DMS79 (cell line): ENCODE results near the gene CHMP2B.

ENCODE experiments used
- DNase-seq: peaks from one replicate; lab custom pipeline; 2025; lab: John Stamatoyannopoulos, UW

Gene CHMP2B

DNA sequence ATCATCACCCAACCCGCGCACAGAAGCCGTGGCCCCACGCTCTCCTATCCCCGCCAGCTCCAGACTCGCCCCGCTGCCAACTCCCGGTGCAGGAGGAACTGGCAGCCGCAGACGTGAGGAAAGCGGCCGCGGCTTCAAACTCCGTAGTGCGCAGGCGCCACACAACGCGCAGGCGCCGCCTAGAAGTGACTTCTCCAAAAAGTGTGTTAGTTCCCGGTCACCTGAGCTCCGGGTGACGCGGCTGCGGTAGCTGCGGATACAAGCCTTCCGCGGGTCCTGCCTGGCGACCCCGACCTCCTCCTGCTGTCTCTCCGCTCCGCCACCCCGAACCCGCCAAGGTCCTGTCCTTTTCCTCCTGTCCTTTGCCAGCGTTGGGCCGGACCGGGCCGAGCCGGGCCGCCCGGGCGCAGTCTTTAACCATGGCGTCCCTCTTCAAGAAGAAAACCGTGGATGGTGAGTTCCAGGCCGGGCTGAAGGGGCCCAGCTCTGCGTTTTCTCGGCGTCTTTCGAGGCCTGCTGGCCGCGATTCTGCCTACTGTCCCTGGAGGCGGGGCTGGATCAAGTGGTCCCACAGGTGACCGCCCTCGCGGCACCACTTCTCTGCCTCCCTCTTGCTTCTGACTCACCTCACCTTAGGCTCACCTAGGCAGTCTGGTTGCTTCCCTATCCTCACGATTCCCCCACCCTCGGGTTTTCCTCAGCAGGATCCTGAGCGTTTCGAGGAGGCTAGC lies at the start of gene CHMP2B:
Gene CHMP2B (plus strand): TSS at position 206 of the 731 bp plus-strand sequence. CDS start 214 bp downstream, at position 420.
- peak; percentile 44 for DNase-seq

GRCh38 chr3:87179642-87180041 lies 47.5 kb upstream of the CHMP2B start:
- DNase-seq = no peak

DNA sequence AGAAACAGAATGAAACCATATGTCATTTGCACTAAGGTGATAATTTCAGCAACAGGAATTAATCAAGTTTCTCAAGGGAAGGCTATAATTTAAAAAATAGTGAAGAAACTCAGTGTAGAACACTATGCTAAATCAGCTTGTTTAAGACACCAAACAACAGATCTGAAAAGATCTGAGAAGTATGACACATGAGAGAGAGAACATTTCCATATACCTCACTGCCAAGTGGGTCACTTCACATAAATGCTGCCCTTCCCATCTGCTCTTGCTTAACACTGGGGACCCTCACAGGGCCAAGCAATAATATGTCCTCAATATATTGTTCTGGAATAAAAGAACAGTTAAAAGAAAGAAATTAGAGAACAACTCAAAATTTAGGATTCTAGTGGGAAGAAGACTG lies 45.6 kb upstream of the CHMP2B start:
- no peak for DNase-seq

DNA sequence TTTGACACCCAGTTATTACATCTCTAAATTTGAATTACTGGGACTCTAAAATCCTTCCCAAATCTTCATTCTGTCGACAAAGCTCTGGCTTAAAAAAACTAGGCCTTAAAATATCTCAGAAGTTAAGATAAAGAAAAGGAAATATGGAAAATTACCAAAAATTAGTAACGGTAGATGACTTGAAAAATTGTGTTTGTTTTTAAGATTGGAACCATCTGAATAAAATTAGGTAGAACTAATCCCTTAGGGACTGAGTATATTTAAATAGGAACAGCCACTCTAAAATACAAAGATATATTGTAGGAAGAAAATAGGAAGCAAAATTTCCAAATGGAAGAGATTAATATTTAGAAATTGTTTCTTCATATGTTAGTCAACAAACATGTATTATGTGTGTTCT lies 45.1 kb upstream of the CHMP2B start:
- DNase-seq = no peak

DNA sequence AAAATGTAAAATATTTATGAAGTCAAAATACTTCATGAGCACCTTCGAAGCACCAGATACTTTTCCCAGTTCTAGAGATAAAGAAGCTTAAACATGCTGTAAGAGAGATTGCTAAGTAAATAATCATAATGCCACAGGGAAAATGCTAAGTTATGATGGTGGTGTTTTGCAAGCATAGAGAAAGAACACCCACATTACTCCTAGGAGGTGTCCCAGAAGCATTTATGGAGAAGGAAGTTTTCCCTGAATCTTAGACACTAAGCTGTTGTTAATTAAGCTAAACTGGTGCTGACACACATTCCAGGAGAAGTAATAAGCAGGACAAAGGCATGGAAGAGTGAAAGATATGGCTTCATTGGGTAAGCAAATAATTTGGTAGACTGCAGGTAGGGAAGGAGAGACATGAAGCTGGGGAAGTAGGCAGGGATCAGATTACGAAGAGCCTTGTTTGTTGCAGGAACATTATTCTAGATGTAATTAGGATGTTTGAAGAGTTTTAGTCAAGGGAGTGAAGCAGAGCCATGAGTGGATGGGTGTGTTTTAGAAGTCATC lies 40.4 kb upstream of the CHMP2B start:
- DNase-seq = no peak

DNA sequence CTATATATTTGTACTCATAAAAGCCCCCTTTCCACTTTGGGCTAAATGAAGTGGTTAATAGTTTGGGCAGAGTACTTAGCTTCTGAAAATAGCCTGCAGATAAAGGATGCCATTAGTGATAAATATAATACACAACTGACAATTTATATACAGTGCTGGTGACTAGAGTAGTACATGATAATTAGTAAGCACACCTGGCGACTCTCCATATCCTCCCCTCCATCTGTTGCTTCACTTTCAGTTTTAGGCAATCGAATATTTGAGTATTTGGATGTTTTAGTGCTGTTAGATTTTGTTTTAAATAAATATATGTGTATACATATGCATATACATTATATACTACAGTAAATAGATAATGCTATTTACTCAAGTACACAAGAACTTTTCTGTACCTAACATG lies 35.9 kb upstream of the CHMP2B start:
- DNase-seq = no peak

DNA sequence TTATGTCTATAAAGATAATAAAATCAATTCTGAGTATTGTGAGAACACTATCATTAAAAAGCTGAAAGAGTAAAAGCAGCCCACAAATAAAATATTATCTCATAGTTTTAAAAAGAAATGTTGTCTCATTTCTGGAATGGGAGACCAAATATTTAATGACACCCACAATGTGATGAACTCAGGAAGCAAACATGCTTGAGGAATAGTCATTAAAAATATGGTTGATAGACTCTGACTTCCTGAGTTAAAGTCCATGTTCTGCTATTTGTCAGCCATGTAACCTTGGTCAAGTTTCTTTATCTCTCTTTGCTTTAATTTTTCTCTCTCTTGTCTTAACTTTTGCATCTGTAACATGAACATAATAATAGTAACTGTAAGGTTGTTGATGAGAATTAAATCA lies 35.5 kb upstream of the CHMP2B start:
- no peak for DNase-seq

GRCh38 chr3:87196879-87197278 lies 30.2 kb upstream of the CHMP2B start:
- no peak for DNase-seq

DNA sequence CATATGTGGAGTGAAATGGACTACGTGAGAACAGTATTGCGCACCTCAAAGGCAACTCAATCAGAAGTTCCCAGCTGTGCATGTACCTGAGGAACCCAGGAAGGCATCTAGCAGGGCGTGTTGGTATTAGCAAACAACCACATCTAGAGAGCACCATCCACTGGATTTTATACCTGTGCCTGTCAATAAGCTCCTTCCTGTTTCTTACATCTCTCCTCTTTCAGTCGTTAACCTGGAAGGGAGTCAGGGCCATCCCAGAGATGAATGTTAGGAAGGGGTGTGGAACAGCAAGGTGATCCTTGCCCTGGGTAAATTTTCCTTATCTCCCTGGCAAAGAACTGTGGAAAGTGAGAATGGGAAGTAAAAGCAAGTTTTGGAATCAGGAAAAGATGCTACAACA lies 29.6 kb upstream of the CHMP2B start:
- DNase-seq = no peak

DNA sequence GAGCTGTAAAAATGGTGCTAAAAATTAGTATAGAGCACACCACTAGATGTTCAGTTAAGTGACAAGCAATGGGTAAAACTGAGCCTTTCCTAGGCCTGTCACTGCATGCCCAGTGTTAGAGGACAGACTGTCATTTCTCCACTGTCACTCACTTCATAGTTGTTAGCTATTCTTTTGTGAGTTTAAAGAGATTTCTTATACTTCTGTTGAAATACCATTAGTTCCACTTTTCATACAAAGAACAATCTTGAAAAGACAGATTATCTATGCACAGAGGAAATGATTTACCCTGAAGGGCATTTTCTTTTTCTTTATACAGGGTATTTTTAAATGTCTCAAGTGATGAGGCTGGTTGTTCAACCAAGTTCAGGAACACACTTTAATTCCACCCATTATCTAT lies 28.3 kb upstream of the CHMP2B start:
- no peak for DNase-seq

DNA sequence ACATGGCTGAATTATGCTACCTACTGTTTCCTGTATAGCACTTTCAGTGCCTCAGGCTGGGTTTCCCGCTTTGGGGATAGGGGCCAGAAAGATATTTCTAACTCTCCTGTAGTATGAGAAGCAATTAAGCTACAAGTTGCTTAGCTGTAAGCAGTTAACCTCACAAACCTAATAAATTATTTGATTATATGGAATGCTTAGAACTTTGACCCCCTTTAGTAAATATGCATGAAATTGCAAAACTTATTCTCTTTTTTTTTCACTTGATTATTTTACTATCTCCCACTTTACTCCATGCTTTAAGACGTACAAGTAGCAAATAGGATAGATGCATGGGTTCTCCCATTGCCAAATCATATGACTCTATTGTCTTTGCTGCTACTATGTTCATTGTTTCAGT lies 27.5 kb upstream of the CHMP2B start:
- DNase-seq = no peak

- no peak for DNase-seq
Measured at GRCh38 chr3:87200060-87200647, 27.0 kb upstream of the CHMP2B start.

DNA sequence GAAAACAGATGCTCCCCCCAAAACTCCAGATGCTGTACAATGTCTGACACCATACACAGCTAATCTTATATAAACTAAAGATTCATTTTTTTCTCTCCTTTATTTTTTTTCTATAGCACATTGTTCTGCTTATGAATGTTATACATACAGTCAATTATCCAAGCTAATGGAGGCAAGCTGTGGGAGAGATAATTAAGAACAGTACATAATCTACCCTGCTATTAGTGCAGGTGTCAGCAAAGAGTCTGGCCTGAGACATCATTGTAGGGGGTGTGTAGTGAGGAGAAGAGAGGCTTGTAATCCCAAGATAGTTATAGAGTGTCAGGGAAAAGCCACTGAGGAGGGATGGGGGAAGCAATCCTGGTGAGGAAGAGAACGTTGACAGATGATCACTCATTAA lies 25.4 kb upstream of the CHMP2B start:
- no peak for DNase-seq

DNA sequence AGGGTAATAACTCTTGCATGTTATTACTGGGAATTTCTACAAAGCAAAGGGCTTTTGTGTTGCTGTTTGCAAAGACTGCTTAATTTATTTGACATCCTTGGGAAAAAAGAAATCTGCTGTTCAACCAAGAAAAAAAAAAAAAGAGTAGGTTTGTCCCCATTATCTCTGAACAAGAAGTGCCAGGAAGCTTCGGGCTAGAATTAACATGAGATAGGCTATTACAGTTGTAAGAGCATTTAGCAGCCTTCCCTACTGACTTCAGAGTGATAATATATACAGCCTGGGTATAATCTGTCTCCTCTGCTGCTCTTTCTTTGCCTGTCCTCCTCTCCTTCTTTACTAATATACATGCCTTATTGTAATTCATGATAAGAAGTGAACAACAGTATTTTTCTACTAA lies 23.3 kb upstream of the CHMP2B start:
- DNase-seq = no peak

DNA sequence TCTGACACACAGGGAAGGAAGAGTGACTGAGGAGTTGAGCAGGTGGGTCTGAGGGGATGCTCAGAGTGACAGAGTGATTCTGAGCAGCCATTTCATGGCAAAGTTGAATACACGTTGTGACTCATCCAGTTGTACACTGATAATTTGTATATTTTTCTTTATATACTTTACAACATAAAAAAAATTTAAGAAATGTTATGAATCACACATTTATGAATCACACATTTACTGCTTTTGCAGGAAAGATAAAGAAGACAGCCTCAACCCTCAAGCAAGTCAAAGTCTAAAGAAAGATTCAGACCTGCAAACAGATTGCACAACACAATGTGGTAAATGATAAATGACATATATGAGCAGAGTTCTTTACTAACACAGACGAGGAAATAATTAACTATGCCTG lies 21.0 kb upstream of the CHMP2B start:
- DNase-seq = no peak

- DNase-seq = no peak
Measured at GRCh38 chr3:87206635-87207034, 20.5 kb upstream of the CHMP2B start.

- DNase-seq = no peak
Measured at GRCh38 chr3:87207460-87207859, 19.6 kb upstream of the CHMP2B start.

GRCh38 chr3:87209111-87209510 lies 18.0 kb upstream of the CHMP2B start:
- no peak for DNase-seq

GRCh38 chr3:87218560-87218959 lies 8.5 kb upstream of the CHMP2B start:
- no peak for DNase-seq

- DNase-seq = no peak
Measured at GRCh38 chr3:87219611-87220010, 7.5 kb upstream of the CHMP2B start.

DNA sequence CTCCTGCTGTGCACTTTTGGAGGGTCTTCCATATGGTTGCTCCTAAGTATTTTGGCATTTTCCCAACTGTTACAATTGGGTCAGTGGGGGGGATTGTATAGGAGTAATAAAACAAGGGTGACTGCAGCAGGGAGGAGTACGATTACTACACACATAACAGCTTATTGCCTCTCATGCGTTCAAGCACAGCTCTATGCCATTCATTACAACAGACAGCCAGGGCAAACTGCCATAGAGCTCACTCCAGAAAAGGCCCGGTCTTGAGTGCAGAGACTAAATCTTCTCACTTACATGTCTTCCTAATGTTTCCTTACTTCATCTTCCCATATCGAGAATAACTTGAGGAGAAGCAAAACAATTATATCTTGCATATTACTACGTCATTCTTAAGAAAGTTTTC lies 1.4 kb upstream of the CHMP2B start:
- DNase-seq = no peak

DNA sequence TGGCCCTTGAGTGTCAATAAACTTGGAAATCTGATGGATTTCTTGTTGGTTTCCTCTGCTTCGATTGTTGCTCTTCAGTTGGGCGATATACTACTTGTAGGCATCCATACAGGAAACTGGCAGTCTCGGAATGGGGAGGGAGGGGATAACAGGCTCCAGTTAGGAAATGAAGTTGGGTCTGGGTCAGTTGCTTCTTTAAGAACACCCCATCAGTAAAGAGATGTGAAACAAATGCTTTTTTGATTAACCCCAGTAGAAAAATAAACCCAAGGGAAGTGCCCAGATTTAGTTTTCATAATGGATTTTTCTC lies 681 bp downstream of the CHMP2B start:
- DNase-seq = no peak

GRCh38 chr3:87228316-87228715 lies 1.2 kb downstream of the CHMP2B start:
- DNase-seq = no peak

GRCh38 chr3:87229113-87229512 lies 2.0 kb downstream of the CHMP2B start:
- no peak for DNase-seq
